HepG2 (cell line): ENCODE data around the gene GRB10. TPM values are rescaled to one million over a fixed set of nuclear protein-coding genes. Genes with fewer than 3 reads are reported as not detected.

ENCODE experiments used
- ATAC-seq: fragments of 200-7000 bp; cut with Tn5 transposase; 3 replicates; pipeline ENCODE4 v1.9.1; 2020; ENCODE audit warnings: mild to moderate bottlenecking, moderate library complexity
- BruUV-seq: library from RNA; stranded (reverse); fragments of 400-500 nt; replicated peaks from 2 replicates; lab custom pipeline; 2021; lab: Mats Ljungman, UMichigan
- CTCF ChIA-PET: fragments of 300-600 bp; formaldehyde crosslinking; extraction: SDS; loops from one replicate; lab custom pipeline; 2021; ENCODE audit warnings: low total read pairs, inconsistent platforms, low intra/inter-chr PET ratio; lab: Yijun Ruan, JAX
- POLR2A ChIA-PET: fragments of 350-600 bp; sonication (Branson Sonifier 250); formaldehyde crosslinking; loops from one replicate; lab custom pipeline; 2020; ENCODE audit warnings: antibody characterized with exemption, inconsistent platforms; lab: Yijun Ruan, JAX
- DNase-seq: peaks from one replicate; pipeline ENCODE4 v3.0.0-alpha.2; 2015; ENCODE audit warnings: low spot score
- FAIRE-seq: peaks from 3 replicates; lab custom pipeline; 2011; peaks lifted over from hg19 to GRCh38; lab: Jason Lieb, UNC
- H2AFZ ChIP-seq: one replicate; pipeline ENCODE4 v1.6.1; 2011; ENCODE audit warnings: low read length, inconsistent platforms
- H3K27ac ChIP-seq: fragments of 300-600 bp; 3 replicates; pipeline ENCODE4 v1.8.0; 2011; ENCODE audit warnings: mixed run types, mild to moderate bottlenecking, mixed read lengths, low read length, inconsistent platforms; ENCODE audit not compliant: insufficient read depth; ENCODE audit errors: extremely low read length
- H3K27me3 ChIP-seq, 2 experiments: fragments of 200-600 bp in 1 of 2; 2 replicates in 1 of 2; 3 replicates in 1 of 2; pipeline versions ENCODE4 v1.6.0 to v1.8.0; 2011; ENCODE audit warnings: low read length in 2 of 2, mild to moderate bottlenecking in 2 of 2, moderate library complexity in 2 of 2, inconsistent platforms in 1 of 2; ENCODE audit not compliant: insufficient read depth in 2 of 2, control insufficient read depth in 1 of 2
- H3K36me3 ChIP-seq, 2 experiments: fragments of 200-600 bp in 1 of 2; replicated peaks in 1 of 2; 2 replicates in 1 of 2; 3 replicates in 1 of 2; pipeline versions ENCODE4 v1.5.1 to v1.8.0; 2011; ENCODE audit warnings: low read length in 2 of 2, inconsistent platforms in 1 of 2; ENCODE audit not compliant: insufficient read depth in 2 of 2, control insufficient read depth in 1 of 2
- H3K4me1 ChIP-seq: 2 replicates; pipeline ENCODE4 v1.5.1; 2012; ENCODE audit warnings: low read length, inconsistent platforms; ENCODE audit not compliant: insufficient read depth
- H3K4me2 ChIP-seq: 2 replicates; pipeline ENCODE4 v1.6.0; 2011; ENCODE audit warnings: low read depth, low read length, inconsistent platforms
- H3K4me3 ChIP-seq, 3 experiments: fragments of 200-600 bp in 1 of 3; sonication (generic), shearing (Covaris generic) in 1 of 3; replicated peaks in 1 of 3; 2 replicates each; pipeline ENCODE4 v1.5.1; 2011 to 2016; ENCODE audit warnings: low read length in 3 of 3, inconsistent platforms in 2 of 3, low read depth in 2 of 3, mild to moderate bottlenecking in 2 of 3, control low read depth in 1 of 3, mixed read lengths in 1 of 3; ENCODE audit not compliant: insufficient read depth in 1 of 3
- H3K79me2 ChIP-seq: one replicate; pipeline ENCODE4 v1.6.1; 2011; ENCODE audit warnings: low read length, inconsistent platforms; ENCODE audit not compliant: insufficient read depth
- H3K9ac ChIP-seq: 2 replicates; pipeline ENCODE4 v1.6.0; 2011; ENCODE audit warnings: mild to moderate bottlenecking, low read depth, low read length, inconsistent platforms; ENCODE audit not compliant: insufficient read depth
- H3K9me3 ChIP-seq: 2 replicates; pipeline ENCODE4 v1.5.1; 2012; ENCODE audit warnings: mild to moderate bottlenecking, low read length
- H4K20me1 ChIP-seq: 2 replicates; pipeline ENCODE4 v1.6.0; 2011; ENCODE audit warnings: inconsistent platforms, mild to moderate bottlenecking, low read length, moderate library complexity; ENCODE audit not compliant: insufficient read depth
- KAT8 ChIP-seq: IDR thresholded peaks from 2 replicates; pipeline ENCODE4 v1.6.1; 2016; ENCODE audit warnings: missing genetic modification reagents, missing compliant biosample characterization
- MNT ChIP-seq: fragments of 450-650 bp; IDR thresholded peaks from 2 replicates; pipeline ENCODE4 v1.6.1; 2016
- NFYB ChIP-seq: sonication (generic); formaldehyde crosslinking; IDR thresholded peaks from 2 replicates; pipeline ENCODE4 v1.4.0; 2020; ENCODE audit warnings: missing genetic modification reagents
- RFX5 ChIP-seq: IDR thresholded peaks from 2 replicates; pipeline ENCODE4 v1.6.1; 2011; ENCODE audit warnings: low read depth, low read length, improper control_type of control experiment
- SYNCRIP ChIP-seq: fragments of 200-400 bp; formaldehyde crosslinking; IDR thresholded peaks from 2 replicates; pipeline ENCODE4 v1.6.1; 2018; ENCODE audit warnings: mild to moderate bottlenecking, low read depth, low read length; ENCODE audit not compliant: insufficient read depth
- TSC22D2 ChIP-seq: sonication (generic); formaldehyde crosslinking; IDR thresholded peaks from 2 replicates; pipeline ENCODE4 v1.5.1; 2020; ENCODE audit warnings: missing genetic modification reagents, mild to moderate bottlenecking, borderline replicate concordance
- ZIK1 ChIP-seq: sonication (generic); formaldehyde crosslinking; IDR thresholded peaks from 2 replicates; pipeline ENCODE4 v1.5.0; 2020; ENCODE audit warnings: mild to moderate bottlenecking, low read depth, missing genetic modification reagents, borderline replicate concordance
- ZNF143 ChIP-seq: sonication (generic); formaldehyde crosslinking; IDR thresholded peaks from 2 replicates; pipeline ENCODE4 v1.4.0; 2020; ENCODE audit warnings: missing genetic modification reagents
- ZNF451 ChIP-seq: sonication (generic); formaldehyde crosslinking; IDR thresholded peaks from 2 replicates; pipeline ENCODE4 v1.5.0; 2020; ENCODE audit warnings: mild to moderate bottlenecking, missing genetic modification reagents
- ZNF513 ChIP-seq: sonication (generic); formaldehyde crosslinking; conservative IDR thresholded peaks from 2 replicates; pipeline ENCODE4 v1.5.0; 2020; ENCODE audit warnings: missing genetic modification reagents
- ZSCAN12 ChIP-seq: sonication (generic); formaldehyde crosslinking; IDR thresholded peaks from 2 replicates; pipeline ENCODE4 v1.9.0; 2021; ENCODE audit warnings: mild to moderate bottlenecking, missing genetic modification reagents
- WGBS: methylation state at CpG from one replicate; pipeline ENCODE4 v1.1.6; 2017; ENCODE audit warnings: low lambda C conversion rate; 5-methylcytosine and 5-hydroxymethylcytosine counted together
- in situ Hi-C: cut with HindIII; loops from 2 replicates; pipeline ENCODE4 v1.10.0; 2017; ENCODE audit warnings: low pct_unique_long_range_greater_than_20kb; ENCODE audit not compliant: extremely low pct_ligation_motif_present
- intact Hi-C: fragments of 100-400 bp; cut with micrococcal nuclease; formaldehyde crosslinking; loops from one replicate; pipeline ENCODE4 v1.10.0; 2022; ENCODE audit not compliant: unreplicated experiment
- polyA plus RNA-seq, 8 experiments: library from polyadenylated mRNA; depleted of rRNA in 3 of 8; stranded (reverse) in 7 of 8; unstranded in 1 of 8; fragments of >200 nt; fragmentation: Illumina TruSeq in 4 of 8; extraction: Trizol in 4 of 8; gene quantifications; 2 replicates each; pipeline versions ENCODE4 v1.2.1 to v1.2.3, GENCODE V29; 2011 to 2016; ENCODE audit warnings: low read depth in 4 of 8, missing spikeins in 1 of 8, mixed read lengths in 1 of 8; ENCODE audit not compliant: insufficient read depth in 1 of 8
- total RNA-seq, 5 experiments: library from RNA; depleted of rRNA; stranded (reverse); fragments of >200 nt; fragmentation: Illumina TruSeq; extraction: Trizol; gene quantifications; 2 replicates each; pipeline ENCODE4 v1.2.3, GENCODE V29; 2016; ENCODE audit warnings: low read depth in 1 of 5

The GRB10 gene
- total and polyA plus RNA-seq, 2 of the 13 experiments (the other 11 are each of a cell fraction or from before 2014, with no cell fraction given) = 4.0 to 6.8 TPM

GRCh38 chr7:50640256-50640655 is 142.4 kb downstream of the GRB10 start:
- H4K20me1 ChIP-seq = no peaks in the 10 kb centered on the region
- CTCF ChIA-PET = no interaction called here
- TF ChIP-seq ZNF513 (no peak), RFX5 (no peak), TSC22D2 (CRISPR knock-in tag) (no peak), MNT (no peak), ZIK1 (no peak), NFYB (CRISPR knock-in tag) (no peak), SYNCRIP (no peak), ZNF451 (CRISPR knock-in tag) (no peak), KAT8 (CRISPR knock-in tag) (no peak), ZSCAN12 (no peak), ZNF143 (CRISPR knock-in tag) (no peak)
- TF ChIP-seq, all 625 proteins: peak for 0
- no TSS peak for BruUV-seq
- H3K4me3 ChIP-seq = no peak overlapping the region
- 49% methylated on average over 2 of the region's 2 CpGs for WGBS
- no peaks in the 10 kb centered on the region for H3K27me3 ChIP-seq
- no peak overlapping the region for H2AFZ ChIP-seq
- H3K4me2 ChIP-seq = no peak overlapping the region
- DNase-seq (no peak), FAIRE-seq (no peak), ATAC-seq (no peak)
- H3K9ac ChIP-seq = no peak overlapping the region
- H3K79me2 ChIP-seq = no peaks in the 10 kb centered on the region
- POLR2A ChIA-PET = no interaction called here
- in situ Hi-C loops = no loop called here
- no peaks in the 10 kb centered on the region for H3K9me3 ChIP-seq
- no peak overlapping the region for H3K27ac ChIP-seq
- no peaks in the 10 kb centered on the region for H3K36me3 ChIP-seq
- intact Hi-C loops = no loop called here
- H3K4me1 ChIP-seq = peaks cover 16% of the 10 kb centered on the region
